ENCODE measurements around the gene NLGN2. TPM values are rescaled to one million over a fixed set of nuclear protein-coding genes. Genes with fewer than 3 reads are reported as not detected.

NLGN2 gene
- total RNA-seq, 1 experiment from 2014 or later: 70.2 TPM

GRCh38 chr17:7444682-7445618 lies 37.3 kb downstream of the NLGN2 start, which contains the start of gene CHRNB1:
Gene CHRNB1 (plus strand): TSS chr17:7445061. CDS start chr17:7445128, 67 bp downstream.
- no CpG with 5 or more reads among the region's 51 CpGs for whole genome bisulfite sequencing (ENCODE audit: extremely low coverage, insufficient read length, low lambda C conversion rate)
- Histone ChIP-seq H4K5ac (ENCODE audit: insufficient read length, low read depth, low read length) (no peak within 1 kb of the TSS), H3K14ac (ENCODE audit: insufficient read depth, low read length) (no peak within 1 kb of the TSS), H4K8ac (replicated peaks; ENCODE audit: insufficient read length, low read depth, low read length) (no peak within 1 kb of the TSS), H3K18ac (ENCODE audit: insufficient read length, low read depth, low read length) (peak within 1 kb of the TSS; percentile 59), H3K9me3 (ENCODE audit: control insufficient read depth, low read depth, low read length) (no peaks in the 10 kb centered on the region), H2AK5ac (ENCODE audit: insufficient read length, low read length) (no peak within 1 kb of the TSS), H3K79me1 (ENCODE audit: insufficient read depth, low read depth, low read length, poor library complexity, severe bottlenecking) (no peaks in the 10 kb centered on the region), H2BK15ac (ENCODE audit: low read depth, low read length) (no peak within 1 kb of the TSS), H2BK20ac (ENCODE audit: low read depth, low read length, poor library complexity, severe bottlenecking) (no peak within 1 kb of the TSS), H3K4me1 (ENCODE audit: insufficient read depth, low read length) (no peaks in the 10 kb centered on the region; the same call in 1 of the 2 replicates), H3T11ph (ENCODE audit: low read length) (no peak within 1 kb of the TSS), H2AFZ (ENCODE audit: low read length) (no peak within 1 kb of the TSS), H3K23me2 (ENCODE audit: insufficient read length, low read depth, low read length, poor library complexity, severe bottlenecking) (peaks cover 12% of the 10 kb centered on the region), H2BK12ac (ENCODE audit: insufficient read length, low read depth, low read length) (no peak within 1 kb of the TSS), H4K91ac (ENCODE audit: insufficient read length, low read depth, low read length) (no peak within 1 kb of the TSS), H3K27me3 (ENCODE audit: insufficient read depth, low read length) (peaks cover 1% of the 10 kb centered on the region; the same call in 1 of the 2 replicates), H3K4me2 (ENCODE audit: insufficient read depth, insufficient read length, low read length) (peak within 1 kb of the TSS; percentile 22), H3K27ac (ENCODE audit: insufficient read length, low read depth, low read length) (no peak within 1 kb of the TSS), H3K4ac (ENCODE audit: low read depth, low read length) (no peak within 1 kb of the TSS), H3K79me2 (ENCODE audit: insufficient read depth, low read length) (no peaks in the 10 kb centered on the region), H3K9ac (ENCODE audit: extremely low read depth, insufficient read length, low read length) (no peak within 1 kb of the TSS), H3K56ac (ENCODE audit: insufficient read length, low read depth, low read length) (no peak within 1 kb of the TSS), H3K23ac (ENCODE audit: insufficient read length, low read depth, low read length) (no peak within 1 kb of the TSS), H2BK5ac (ENCODE audit: insufficient read length, low read length) (no peak within 1 kb of the TSS), H4K20me1 (ENCODE audit: control insufficient read depth, insufficient read depth, insufficient read length) (no peaks in the 10 kb centered on the region), H2BK120ac (ENCODE audit: low read depth, low read length, poor library complexity, severe bottlenecking) (no peak within 1 kb of the TSS)
- peak; percentile 98 for DNase-seq
- H3K9me3 Mint-ChIP-seq: no peaks in the 10 kb centered on the region; a peak in 1 of 5 replicates
- H3K4me3 Mint-ChIP-seq: peak within 1 kb of the TSS; percentile 81 to 94
- TF ChIP-seq CTCF (conservative IDR thresholded peaks at IDR 0.05): peak; percentile 38; the same call in 2 of the 3 replicates
- peaks cover 14% of the 10 kb centered on the region for H3K27me3 Mint-ChIP-seq (ENCODE audit: low read depth)
- peaks cover 30 to 46% of the 10 kb centered on the region in 2 experiments for H3K4me1 Mint-ChIP-seq
- H3K27ac Mint-ChIP-seq: peak within 1 kb of the TSS; percentile 97 to 99 (median 97)
- H3K36me3 Mint-ChIP-seq (ENCODE audit: insufficient read depth in 1 of 3, low read depth in 3 of 3): peaks cover 7 to 23% (median 9%) of the 10 kb centered on the region in 3 experiments
